ENCODE results near the gene SYCE3.

SYCE3 gene

DNA sequence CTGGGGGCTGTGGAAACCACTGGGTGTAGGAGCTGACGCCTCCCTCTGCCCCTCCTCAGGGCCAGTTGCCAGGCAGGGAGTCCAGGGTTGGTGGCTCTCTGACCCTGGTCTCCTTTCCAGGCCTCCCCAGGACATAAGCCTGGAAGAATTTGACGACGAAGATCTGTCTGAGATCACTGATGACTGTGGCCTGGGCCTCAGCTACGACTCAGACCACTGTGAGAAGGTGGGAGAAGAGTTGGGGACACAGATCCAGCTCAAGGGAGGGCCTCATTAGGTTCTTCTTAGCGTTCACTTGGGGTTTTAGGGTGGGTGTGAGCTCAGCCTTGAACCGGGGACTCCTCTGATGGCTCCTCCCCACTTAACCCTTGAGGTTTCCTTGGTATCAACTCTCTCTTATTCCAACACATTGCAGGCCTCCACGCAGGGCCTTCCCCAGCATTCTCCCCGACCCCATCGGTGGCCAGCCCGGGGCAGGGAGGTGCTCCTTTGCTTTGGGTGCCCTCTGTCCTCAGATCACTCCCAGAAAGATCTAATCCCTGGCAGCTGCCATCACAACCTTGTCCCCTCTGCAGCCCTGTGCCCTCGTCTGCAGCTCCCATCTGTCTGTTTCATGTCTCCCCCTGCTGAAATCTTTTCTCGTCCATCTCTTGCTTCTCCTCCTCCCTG lies 39.1 kb upstream of the SYCE3 start:
- H3K27ac ChIP-seq (ENCODE audit: low read depth, low read length), result no peak overlapping the region
- H3K4me1 ChIP-seq (ENCODE audit: control insufficient read depth, low read length), result peaks cover 7% of the 10 kb centered on the region
- no peak overlapping the region for H3K4me2 ChIP-seq (ENCODE audit: low read length)
- H3K79me2 ChIP-seq (ENCODE audit: control insufficient read depth, low read length), result no peaks in the 10 kb centered on the region
- H3K27me3 ChIP-seq (ENCODE audit: control insufficient read depth, low read length), result peaks cover 28% of the 10 kb centered on the region
- H3K9me3 ChIP-seq (ENCODE audit: control insufficient read depth, insufficient read depth, low read length), result no peaks in the 10 kb centered on the region
- no peaks in the 10 kb centered on the region for H3K36me3 ChIP-seq (ENCODE audit: control insufficient read depth, low read length)
- no peak overlapping the region for H3K4me3 ChIP-seq (ENCODE audit: low read length)
- H4K20me1 ChIP-seq (ENCODE audit: control insufficient read depth, insufficient read depth, low read depth, low read length), result no peaks in the 10 kb centered on the region
- 0 out of 2 replicates have a peak, but pooled peaks cover 6% of the 10 kb centered on the region for H3F3A ChIP-seq (ENCODE audit: control insufficient read depth, insufficient read depth)
- no peaks in the 10 kb centered on the region for H3K9me2 ChIP-seq (replicated peaks; ENCODE audit: control insufficient read depth, low read length)
- TF ChIP-seq CTCF (IDR thresholded peaks at IDR 0.05; ENCODE audit: low read depth, low read length, poor library complexity, severe bottlenecking) (no peak), EZH2phosphoT487 (IDR thresholded peaks at IDR 0.05; ENCODE audit: borderline replicate concordance, low read length) (no peak)

DNA sequence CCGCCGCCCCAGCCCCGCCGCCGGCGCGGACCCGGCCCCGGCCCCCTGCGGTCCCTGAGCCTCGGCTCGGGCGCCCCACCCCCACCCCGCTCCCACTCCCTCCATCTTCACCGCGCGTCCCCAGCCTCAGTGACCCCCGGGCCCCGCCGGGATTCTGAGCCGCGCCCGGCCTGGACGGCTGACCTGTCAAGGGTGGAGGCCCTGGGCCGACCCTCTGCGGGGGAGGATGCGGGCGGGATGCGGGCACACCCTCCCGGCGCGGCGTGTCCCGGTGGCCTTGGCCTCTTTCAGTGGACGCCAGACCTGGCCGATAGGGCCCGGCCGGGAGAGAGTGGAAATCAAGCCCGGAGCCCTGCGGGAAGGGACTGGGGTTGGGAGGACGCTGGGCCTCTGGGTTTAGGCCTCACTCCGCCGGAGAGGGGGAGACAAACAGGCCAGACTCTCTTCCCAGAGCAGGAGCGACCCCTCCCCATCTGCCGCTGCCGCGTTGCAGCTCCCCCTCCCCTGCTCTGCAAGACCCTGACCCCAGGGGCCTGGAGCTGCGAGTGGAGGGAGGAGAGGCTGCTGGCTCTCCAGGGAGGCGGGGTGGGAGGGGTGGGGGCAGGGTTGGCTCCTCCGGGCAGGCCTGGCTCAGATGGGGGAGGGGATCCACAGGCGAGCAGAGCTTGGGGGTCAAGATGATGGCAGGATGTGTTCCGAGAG lies 38.4 kb upstream of the SYCE3 start:
- no peak overlapping the region for H3K4me3 ChIP-seq (ENCODE audit: low read length)
- no peak for TF ChIP-seq CTCF (IDR thresholded peaks at IDR 0.05; ENCODE audit: low read depth, low read length, poor library complexity, severe bottlenecking)
- no peak for TF ChIP-seq EZH2phosphoT487 (IDR thresholded peaks at IDR 0.05; ENCODE audit: borderline replicate concordance, low read length)
- H4K20me1 ChIP-seq (ENCODE audit: control insufficient read depth, insufficient read depth, low read depth, low read length), result no peaks in the 10 kb centered on the region
- H3K9me2 ChIP-seq (replicated peaks; ENCODE audit: control insufficient read depth, low read length), result no peaks in the 10 kb centered on the region
- H3K79me2 ChIP-seq (ENCODE audit: control insufficient read depth, low read length), result no peaks in the 10 kb centered on the region
- 0 out of 2 replicates have a peak, but pooled peaks cover 6% of the 10 kb centered on the region for H3F3A ChIP-seq (ENCODE audit: control insufficient read depth, insufficient read depth)
- H3K4me2 ChIP-seq (ENCODE audit: low read length), result peak overlapping the region; percentile 17; the same call in 1 of the 2 replicates
- no peaks in the 10 kb centered on the region for H3K36me3 ChIP-seq (ENCODE audit: control insufficient read depth, low read length)
- H3K4me1 ChIP-seq (ENCODE audit: control insufficient read depth, low read length), result peaks cover 7% of the 10 kb centered on the region
- H3K27ac ChIP-seq (ENCODE audit: low read depth, low read length), result no peak overlapping the region
- H3K9me3 ChIP-seq (ENCODE audit: control insufficient read depth, insufficient read depth, low read length), result no peaks in the 10 kb centered on the region
- peaks cover 27% of the 10 kb centered on the region for H3K27me3 ChIP-seq (ENCODE audit: control insufficient read depth, low read length)

DNA sequence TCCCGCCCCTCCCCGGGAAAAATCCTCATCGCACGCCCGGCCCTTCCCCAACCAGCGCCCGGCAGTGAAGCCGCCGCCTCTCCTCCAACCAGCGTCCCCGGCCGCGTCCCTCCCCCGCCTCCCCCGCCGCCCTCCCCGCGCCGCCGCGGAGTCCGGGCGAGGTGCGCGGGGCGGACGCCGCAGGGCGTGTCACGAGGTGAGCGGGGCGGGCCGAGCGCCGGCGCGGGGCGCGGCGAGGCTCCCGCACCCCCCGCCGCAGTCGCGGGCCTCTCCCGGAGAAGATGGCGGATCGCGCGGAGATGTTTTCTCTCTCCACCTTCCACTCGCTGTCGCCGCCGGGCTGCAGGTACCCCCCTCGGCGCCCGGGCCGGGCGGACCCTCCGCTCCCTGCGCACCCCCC lies 37.8 kb upstream of the SYCE3 start, which contains the start of gene MAPK8IP2:
MAPK8IP2 (plus strand) TSS at position 256 of the 400 bp plus-strand sequence; CDS start at position 282, 26 bp downstream.
- Histone ChIP-seq H4K20me1 (ENCODE audit: control insufficient read depth, insufficient read depth, low read depth, low read length) (no peaks in the 10 kb centered on the region), H3K27me3 (ENCODE audit: control insufficient read depth, low read length) (peaks cover 27% of the 10 kb centered on the region), H3F3A (ENCODE audit: control insufficient read depth, insufficient read depth) (0 out of 2 replicates have a peak, but pooled peaks cover 6% of the 10 kb centered on the region), H3K36me3 (ENCODE audit: control insufficient read depth, low read length) (no peaks in the 10 kb centered on the region), H3K4me1 (ENCODE audit: control insufficient read depth, low read length) (peaks cover 3% of the 10 kb centered on the region), H3K79me2 (ENCODE audit: control insufficient read depth, low read length) (no peaks in the 10 kb centered on the region), H3K4me2 (ENCODE audit: low read length) (peak within 1 kb of the TSS; percentile 17; the same call in 1 of the 2 replicates), H3K27ac (ENCODE audit: low read depth, low read length) (no peak within 1 kb of the TSS), H3K9me3 (ENCODE audit: control insufficient read depth, insufficient read depth, low read length) (no peaks in the 10 kb centered on the region), H3K4me3 (ENCODE audit: low read length) (no peak within 1 kb of the TSS; the same call in 1 of the 2 replicates), H3K9me2 (replicated peaks; ENCODE audit: control insufficient read depth, low read length) (no peaks in the 10 kb centered on the region)
- TF ChIP-seq EZH2phosphoT487 (IDR thresholded peaks at IDR 0.05; ENCODE audit: borderline replicate concordance, low read length), result no peak
- TF ChIP-seq CTCF (IDR thresholded peaks at IDR 0.05; ENCODE audit: low read depth, low read length, poor library complexity, severe bottlenecking), result no peak

Measured in DOHH2 (cell line).